CD4-positive, alpha-beta T cell treated with Interleukin-10 for 1 hour (primary cell): ENCODE results near the gene KNCN.

Source experiments
- DNase-seq: peaks from one replicate; pipeline ENCODE4 v3.0.0-alpha.2; 2020

KNCN gene

DNA sequence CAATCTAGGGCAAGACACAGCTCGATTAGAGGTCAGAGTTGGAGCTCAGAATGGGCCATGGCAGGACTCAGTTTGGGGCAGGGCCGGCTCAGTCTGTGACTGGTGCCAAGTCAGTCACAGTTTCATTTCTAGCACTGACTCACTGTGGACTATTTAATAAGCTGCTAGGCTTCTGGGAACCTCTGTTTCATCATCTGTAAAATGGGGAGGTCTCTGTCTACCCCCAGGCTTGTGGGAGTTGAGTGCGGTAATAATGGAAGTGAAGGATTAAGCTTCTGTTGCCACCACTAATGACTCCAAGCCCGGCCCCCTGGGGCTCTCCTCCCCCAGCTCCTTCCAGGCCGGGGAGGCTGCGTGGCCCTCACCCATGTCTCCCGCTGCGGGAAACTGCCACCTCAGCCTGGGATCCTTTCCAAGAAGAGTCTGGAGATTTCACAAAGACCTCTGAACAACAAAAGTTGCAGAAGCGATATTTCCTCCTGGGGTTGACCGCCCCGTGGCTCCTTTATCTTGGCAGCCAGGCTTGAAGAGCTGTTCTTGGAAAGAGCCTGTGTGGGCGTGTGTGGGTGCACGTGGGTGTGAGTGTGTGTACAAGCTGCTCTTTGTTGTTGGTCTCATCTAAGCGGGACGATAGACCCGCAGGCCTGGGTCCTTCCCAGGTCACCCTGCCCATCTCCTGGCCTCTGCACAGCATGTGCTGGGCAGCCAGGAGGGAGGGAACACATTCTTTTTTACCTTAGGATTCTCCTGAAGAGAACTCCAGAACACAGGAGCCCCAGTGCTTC lies 29.1 kb downstream of the KNCN start:
- DNase-seq = no peak

DNA sequence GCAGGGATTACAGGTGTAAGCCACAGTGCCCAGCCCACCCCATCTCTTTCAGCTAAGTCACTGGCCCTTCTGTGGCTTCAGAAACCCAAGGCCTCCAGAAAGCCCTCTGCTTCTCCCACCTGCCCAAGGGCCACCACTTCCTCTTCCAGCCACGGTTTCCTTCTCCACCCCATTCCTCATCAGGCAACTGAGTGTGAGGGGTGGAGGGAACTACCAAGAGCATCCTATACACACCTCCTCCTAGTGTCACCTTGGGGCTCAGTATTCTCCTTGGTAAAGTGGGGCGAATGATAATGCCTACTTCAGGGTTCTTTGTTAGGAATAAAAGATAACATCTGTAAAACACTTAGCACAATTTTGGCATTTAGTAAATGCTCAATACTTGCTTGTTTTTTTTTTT lies 30.0 kb downstream of the KNCN start:
- no peak for DNase-seq

DNA sequence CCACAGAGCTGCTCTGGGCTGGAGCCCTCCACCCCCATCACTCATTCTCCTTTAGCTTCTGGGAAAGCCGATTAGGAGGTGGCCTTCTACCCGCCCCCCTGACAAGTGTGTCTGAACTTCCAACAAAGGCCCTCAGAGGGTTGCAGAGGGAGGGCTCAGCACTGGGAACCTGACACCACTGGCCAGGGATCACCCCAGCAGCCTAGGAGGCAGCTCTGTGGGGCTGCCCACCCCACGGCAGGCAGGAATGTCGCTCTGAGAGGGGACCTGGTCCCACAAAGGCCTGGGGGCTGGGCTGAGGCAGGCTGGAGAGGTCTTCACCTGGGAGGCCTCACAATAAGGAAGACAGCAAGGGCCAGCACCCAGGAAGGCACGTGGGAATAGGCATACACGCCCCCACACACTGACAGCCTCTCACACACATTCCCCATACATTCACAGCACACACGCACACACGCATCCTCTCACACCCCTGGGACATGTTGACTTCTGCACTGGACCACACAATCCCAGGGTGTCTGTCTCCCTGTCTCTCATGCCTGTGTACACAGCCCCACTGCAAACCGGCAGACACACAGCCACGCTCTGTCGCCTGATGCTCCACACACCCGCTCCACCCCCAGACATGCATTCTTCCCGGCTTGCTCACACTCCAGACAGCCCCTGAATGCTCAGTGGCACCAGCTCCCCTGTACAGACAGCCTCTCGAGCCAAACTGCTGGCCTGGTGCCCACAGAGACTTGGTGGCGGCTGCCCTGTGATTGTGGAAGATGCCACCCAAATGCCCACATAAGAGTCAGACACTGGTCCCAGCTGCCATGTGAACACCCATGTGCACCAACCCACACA lies 31.2 kb downstream of the KNCN start:
- DNase-seq = no peak

- no peak for DNase-seq
Observed at GRCh38 chr1:46519209-46519608, 32.2 kb downstream of the KNCN start.

GRCh38 chr1:46517932-46518498 lies 33.4 kb downstream of the KNCN start:
- DNase-seq = no peak

DNA sequence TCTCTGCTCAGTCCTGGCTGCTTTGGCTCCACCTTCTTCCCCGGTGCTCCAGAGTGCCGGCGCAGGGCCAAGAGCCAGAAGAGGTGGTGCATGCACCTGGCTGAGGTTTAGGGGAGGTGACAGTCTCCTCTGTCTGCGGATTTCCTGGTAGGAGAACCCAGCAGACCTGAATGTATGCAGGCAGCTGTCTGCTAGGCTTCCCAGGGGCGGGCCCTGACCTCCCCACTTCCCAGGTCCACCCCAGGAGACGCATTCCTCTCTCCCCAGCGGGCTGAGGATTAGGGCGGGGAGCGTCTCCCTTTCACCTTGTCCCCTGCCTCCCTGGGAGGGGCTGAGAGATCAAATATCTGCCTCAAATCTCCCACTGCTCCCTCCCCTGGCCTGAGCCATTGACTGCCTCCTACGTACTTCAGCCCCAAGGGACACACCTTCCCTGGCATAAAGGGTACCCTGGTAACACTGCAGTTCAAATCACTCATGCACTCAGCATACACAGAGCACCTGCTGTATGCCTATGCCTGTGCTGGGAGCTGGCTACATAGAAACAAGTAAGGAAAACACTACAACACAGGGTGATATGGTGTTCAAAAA lies 34.3 kb downstream of the KNCN start:
- no peak for DNase-seq

- no peak for DNase-seq
Observed at GRCh38 chr1:46516200-46516950, 35.1 kb downstream of the KNCN start.

DNA sequence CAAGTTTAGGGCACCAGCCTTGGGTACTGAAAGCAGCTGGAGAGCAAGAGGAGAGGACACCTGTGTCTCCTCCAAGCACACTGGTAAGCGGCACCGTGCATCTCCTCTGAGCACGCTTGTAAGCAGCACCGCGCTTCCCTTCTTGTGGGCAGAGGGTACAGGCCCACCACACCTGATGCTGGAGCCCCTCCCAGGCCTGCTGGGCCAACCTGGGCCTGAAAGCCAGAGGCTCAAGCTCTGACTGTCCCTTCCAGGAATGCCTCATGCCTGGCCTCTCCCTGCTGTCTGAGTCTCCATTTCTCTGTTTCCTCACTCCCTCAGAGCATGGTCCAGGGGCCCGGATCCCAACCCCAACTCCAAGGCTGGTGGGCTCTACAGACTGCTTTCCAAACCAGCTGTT lies 35.9 kb downstream of the KNCN start:
- DNase-seq = no peak

- no peak for DNase-seq
Observed at GRCh38 chr1:46513536-46513935, 37.9 kb downstream of the KNCN start.

DNA sequence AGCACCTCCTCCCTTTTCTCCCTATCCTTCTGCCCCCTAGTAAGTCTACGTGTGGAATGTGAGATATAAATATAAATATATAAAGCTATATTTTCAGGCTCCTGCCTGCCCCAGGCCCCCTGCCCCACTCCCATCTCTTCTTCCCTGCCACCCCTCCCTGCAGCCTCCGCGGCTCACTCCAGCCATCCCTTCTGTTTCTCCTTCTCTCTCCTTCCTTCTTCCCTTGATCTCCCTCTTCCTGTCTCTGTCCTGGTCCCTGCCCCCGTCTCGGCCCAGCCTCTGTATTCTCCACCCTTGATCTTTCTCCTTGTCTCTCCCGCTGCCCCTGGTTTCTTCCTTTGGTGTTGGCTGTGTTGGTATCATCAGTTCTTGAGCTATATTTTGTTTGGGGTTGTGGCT lies 38.7 kb downstream of the KNCN start:
- DNase-seq = no peak

DNA sequence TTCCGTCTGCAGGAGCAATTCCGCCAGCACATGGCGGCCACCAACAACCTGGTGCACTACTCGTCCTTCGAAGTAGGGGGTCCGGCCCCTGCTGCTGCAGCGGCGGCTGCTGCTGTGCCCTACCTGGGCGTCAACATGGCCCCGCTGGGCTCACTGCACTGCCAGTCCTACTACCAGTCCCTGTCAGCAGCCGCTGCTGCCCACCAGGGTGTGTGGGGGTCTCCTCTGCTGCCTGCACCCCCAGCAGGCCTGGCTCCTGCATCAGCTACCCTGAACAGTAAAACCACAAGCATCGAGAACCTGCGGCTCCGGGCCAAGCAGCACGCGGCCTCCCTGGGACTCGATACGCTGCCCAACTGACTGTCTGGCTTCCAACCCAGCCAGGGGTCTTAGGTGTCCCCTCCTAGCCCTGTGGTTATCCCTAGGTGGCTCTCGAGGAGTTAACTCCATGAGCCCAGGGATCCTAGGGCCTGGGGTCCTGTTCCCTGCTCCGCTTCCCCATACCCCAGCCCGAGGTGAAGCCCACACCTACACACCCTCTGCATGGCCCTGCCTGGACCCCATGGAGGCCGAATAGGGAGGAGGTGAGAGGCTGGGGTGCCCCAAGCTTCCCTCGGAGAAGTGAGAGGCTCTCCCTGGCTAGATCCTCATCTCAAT lies 39.2 kb downstream of the KNCN start:
- no peak for DNase-seq

GRCh38 chr1:46510998-46511365 lies 40.5 kb downstream of the KNCN start:
- DNase-seq = no peak

DNA sequence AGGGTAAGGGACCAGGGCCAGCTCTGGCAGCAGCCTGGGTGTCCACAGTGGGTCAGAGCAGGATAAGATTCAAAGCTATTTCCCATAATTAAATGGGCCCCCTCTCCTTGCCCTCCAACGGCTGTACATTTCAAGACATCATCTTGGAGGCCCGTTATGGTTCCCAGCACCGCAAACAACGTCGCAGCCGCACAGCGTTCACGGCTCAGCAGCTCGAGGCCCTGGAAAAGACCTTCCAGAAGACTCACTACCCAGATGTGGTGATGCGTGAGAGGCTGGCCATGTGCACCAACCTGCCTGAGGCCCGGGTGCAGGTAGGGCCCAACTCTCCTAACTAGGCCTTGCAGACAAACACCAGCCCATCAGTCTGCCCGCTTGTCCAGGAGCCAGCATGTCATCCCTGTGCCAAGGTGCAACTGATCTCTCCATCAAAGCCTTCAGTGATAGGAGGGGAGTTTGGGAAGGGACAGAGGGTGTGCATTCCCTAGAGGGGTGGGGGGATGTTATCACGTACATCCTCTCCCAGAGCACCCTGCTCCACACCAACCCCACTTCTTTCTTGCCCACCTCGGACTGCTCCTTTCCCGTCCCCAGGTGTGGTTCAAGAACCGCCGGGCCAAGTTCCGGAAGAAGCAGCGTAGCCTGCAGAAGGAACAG lies 41.0 kb downstream of the KNCN start:
- DNase-seq = no peak

DNA sequence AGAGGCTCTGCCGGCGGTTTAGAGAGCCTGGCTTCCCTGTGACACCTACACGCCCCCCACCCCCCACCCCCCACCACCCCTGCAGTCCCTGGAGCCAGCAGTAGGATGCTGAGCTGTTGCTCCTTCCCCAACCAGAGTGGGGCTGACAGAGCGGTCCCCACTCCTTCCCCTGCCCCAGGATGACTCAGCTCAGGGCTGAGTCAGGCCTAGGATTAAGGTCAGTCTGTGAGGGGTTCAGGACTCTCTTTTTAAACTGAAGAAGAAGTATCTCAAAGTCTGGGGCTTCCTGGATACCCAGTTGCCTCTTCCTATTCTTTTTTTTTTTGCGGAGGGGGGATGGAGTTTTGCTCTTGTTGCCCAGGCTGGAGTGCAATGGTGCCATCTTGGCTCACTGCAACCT lies 42.7 kb downstream of the KNCN start:
- DNase-seq = no peak

DNA sequence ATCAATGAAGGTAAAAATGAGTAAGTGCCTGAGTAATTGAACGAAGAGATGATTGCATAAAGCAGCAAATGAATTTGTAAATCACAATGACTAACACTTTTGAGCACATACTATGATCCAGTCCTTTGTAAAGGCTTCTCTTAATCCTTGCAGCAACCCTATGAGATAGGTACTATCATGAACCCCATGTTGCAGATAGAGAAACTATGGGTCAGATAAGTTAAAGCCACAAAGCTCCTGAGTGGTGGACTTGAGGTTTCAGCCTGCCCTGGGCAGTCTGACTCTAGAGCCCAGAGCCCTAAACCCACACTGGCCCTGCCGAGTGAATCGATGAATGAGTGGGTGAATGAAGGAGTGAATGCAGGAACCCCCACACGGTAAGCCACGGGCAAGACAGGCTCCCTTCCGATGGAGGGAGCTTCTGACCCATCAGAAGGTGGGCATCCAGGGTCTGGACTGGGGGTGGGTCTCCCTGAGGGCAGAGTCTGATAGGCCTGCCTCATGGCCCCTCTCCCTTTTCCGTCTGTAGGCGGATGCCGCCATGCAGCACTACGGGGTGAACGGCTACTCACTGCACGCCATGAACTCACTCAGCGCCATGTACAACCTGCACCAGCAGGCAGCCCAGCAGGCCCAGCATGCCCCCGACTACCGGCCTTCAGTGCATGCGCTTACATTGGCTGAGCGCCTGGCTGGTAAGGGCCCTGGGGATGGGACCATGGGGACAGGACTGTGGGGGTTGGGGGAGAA lies 44.8 kb downstream of the KNCN start:
- no peak for DNase-seq

- no peak for DNase-seq
Observed at GRCh38 chr1:46503421-46503820, 48.0 kb downstream of the KNCN start.

- no peak for DNase-seq
Observed at GRCh38 chr1:46501528-46501927, 49.9 kb downstream of the KNCN start.

DNA sequence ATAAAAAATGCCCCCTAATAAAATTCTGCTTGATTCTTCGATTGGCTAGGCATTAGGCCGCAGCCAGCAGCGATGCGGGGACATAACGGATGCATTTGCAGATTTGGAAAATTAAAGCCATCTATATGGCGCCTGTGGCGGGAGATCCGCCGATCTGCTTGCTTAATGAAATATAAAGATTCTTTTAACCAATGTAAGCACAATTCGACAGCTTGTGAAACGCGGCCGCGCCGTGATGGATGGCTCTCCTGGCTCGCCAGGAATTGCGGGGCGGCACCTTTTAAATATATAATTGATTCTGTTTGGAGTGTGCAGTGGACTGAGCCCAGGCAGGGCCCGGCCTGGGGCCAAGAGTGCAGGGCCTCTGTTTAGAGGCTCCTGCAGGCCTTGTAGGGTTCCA lies 53.8 kb downstream of the KNCN start:
- DNase-seq = no peak

GRCh38 chr1:46497020-46497419 lies 54.4 kb downstream of the KNCN start:
- no peak for DNase-seq

DNA sequence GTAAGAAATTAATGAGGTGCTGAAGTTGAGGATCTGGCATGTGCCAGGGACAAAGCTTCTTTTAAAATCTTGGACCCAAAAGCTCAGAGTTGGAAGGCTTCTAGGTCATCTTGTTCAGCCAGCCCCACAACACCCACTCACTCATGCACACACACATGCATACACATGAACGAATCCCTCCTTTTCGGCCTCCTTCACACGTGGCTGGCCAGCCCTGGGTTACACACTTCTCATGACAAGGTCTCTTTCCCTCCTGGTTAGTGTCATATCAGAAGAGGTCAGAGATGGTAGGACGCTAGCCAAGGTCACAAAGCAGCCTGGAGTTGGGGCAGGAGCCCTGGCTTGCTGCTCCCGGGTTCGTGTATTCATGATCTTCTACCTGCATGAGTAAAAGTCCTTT lies 54.9 kb downstream of the KNCN start:
- no peak for DNase-seq

DNA sequence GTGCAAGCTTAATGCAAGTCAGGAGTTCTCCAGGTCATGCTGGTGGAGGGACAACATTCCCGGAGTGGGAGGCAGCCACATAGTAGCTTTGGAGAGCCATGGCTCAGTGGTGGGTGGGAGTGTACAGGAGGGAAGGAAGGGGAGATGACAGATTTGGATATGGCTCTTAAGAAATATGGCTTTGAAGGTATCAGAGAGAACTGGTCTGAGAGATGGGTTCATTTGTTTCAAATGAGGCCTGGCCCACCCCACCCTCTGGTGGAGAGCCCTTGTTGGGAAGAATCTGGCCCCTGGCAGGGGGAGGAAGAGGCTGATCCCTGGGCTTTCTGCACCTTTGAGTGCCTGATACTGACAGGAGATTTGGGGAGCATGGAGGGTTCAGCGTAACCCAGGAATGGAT lies 55.7 kb downstream of the KNCN start:
- no peak for DNase-seq
